WI38 (cell line): ENCODE measurements around the gene GLA.

Source experiments
- H3K4me3 ChIP-seq: 2 replicates; pipeline ENCODE4 v1.5.1; 2011; ENCODE audit warnings: low read depth, mild to moderate bottlenecking, control low read depth, low read length
- TF ChIP-seq, protein P1 (sequence below): IDR thresholded peaks from 2 replicates; pipeline ENCODE4 v1.5.1; 2012; ENCODE audit warnings: low read depth, mild to moderate bottlenecking, control low read depth, low read length

GLA gene

DNA sequence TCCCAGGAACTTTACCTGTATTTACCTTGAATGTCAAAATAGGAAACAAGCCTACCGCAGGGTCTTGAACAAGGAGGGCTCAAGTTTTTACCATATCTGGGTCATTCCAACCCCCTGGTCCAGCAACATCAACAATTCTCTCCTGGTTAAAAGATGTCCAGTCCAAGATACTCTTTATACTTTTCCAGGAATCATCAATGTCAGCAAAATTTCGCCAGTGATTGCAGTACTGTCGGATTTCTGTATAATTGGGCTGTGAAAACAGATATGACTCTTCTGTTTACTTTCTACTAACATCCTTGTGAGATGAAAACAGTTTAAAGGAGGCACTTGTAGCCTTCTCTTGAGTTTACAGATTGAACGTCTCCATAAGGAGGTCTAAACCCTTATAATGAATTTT is 9.0 kb downstream of the GLA start:
- TF ChIP-seq, protein P1, sequence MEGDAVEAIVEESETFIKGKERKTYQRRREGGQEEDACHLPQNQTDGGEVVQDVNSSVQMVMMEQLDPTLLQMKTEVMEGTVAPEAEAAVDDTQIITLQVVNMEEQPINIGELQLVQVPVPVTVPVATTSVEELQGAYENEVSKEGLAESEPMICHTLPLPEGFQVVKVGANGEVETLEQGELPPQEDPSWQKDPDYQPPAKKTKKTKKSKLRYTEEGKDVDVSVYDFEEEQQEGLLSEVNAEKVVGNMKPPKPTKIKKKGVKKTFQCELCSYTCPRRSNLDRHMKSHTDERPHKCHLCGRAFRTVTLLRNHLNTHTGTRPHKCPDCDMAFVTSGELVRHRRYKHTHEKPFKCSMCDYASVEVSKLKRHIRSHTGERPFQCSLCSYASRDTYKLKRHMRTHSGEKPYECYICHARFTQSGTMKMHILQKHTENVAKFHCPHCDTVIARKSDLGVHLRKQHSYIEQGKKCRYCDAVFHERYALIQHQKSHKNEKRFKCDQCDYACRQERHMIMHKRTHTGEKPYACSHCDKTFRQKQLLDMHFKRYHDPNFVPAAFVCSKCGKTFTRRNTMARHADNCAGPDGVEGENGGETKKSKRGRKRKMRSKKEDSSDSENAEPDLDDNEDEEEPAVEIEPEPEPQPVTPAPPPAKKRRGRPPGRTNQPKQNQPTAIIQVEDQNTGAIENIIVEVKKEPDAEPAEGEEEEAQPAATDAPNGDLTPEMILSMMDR, result no peak
- no peak overlapping the region for H3K4me3 ChIP-seq

DNA sequence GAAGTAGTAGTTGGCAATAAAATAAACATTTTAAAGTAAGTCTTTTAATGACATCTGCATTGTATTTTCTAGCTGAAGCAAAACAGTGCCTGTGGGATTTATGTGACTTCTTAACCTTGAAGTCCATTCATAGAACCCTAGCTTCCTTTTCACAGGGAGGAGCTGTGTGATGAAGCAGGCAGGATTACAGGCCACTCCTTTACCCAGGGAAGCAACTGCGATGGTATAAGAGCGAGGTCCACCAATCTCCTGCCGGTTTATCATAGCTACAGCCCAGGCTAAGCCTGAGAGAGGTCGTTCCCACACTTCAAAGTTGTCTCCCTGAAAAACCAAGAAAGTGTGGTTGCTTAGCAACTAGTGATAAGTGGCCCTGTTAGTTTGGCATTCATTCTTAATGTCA is 9.9 kb downstream of the GLA start:
- TF ChIP-seq, protein P1, result no peak
- H3K4me3 ChIP-seq, result no peak overlapping the region

DNA sequence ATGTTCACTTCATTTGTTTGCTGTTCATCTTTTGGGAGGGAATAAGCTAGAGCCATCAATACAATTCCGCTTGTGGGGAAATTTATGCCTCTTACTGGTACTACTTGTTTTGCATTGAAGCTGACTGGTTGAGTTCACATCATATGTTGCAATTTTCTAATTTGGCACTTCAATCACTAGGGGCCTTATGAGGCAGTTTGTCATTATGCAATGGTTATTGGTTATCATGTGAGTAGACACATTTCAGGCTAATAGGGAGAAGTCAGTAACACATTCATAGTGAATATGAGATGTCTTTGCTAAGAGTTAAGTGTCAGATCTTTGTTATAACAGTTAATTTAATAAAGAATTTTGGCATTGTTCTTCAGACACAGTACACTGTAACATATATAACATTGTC is 11.9 kb downstream of the GLA start:
- H3K4me3 ChIP-seq, result no peak overlapping the region

GRCh38 chrX:101394372-101394771 is 13.4 kb downstream of the GLA start:
- TF ChIP-seq, protein P1, result no peak
- H3K4me3 ChIP-seq, result no peak overlapping the region

More for the DNA sequence above, 11.9 kb downstream of the GLA start:
- TF ChIP-seq, protein P1, result no peak

- TF ChIP-seq, protein P1, result no peak
- H3K4me3 ChIP-seq, result no peak overlapping the region
Observed at GRCh38 chrX:101393530-101394305, 14.0 kb downstream of the GLA start.

DNA sequence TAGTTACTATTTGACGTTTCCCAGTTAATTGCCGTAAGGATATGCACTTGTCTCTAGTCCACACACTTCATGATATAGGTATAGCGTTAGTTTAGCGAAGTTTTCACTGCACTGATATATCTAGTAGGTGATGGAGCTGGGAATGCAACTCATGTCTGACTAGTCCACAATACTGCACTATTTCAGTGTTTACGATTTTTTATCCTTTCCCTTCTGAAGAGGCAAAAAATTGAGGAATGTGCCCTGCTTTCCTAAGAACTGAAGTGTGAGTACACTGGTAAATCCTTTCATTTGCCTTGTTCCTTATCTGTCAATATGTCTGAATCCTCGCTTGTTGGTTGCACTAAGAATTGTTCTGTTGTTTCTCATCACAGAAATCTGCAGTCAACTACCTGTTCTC is 15.9 kb downstream of the GLA start:
- TF ChIP-seq, protein P1, result no peak
- peak overlapping the region; percentile 66 for H3K4me3 ChIP-seq

- TF ChIP-seq, protein P1, result peak; percentile 63
- H3K4me3 ChIP-seq, result peak within 1 kb of the TSS; percentile 66
Observed at GRCh38 chrX:101390664-101391525, 16.8 kb downstream of the GLA start, which contains the start of gene RPL36A. Gene RPL36A, plus strand, starts transcription at chrX:101391011. Its CDS starts 33 bp downstream, at chrX:101391044.
